ENCODE results near the gene EFCAB13. TPM values are rescaled to one million over a fixed set of nuclear protein-coding genes. Genes with fewer than 3 reads are reported as not detected.

EFCAB13 gene
- total RNA-seq, 1 donor from 2014 or later: 5.2 TPM

DNA sequence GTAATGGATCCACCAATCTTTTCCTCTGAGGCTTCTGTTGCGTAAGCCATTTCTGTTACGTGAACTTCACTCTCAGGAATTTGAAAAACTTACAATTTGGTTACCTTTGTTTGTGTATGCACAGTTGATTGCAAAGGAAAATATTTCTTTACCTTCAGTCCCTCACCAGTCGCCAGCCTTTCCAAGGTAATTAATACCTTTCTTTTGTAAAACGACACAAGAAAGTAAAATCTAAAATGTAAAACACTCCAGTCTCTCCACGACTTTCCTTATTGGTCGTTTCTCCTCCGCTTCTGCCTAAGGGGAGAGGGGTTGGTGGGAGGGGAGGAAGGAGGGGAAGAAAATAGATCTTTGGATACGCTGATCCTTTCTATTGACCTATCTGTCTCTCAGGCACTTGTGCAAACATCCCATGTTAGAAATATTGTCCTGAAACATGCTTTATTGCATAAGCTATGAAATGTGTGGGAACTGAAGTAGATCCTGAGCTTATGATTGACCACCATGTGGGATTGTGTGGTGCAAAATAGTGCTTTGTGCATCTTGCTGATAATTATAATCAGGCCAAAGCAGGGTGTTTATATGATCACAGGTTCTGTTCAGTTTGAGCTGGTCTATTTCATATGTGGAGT is 32.4 kb upstream of the EFCAB13 start:
- Histone ChIP-seq H3K36me3 (ENCODE audit: control insufficient read depth in 3 of 3, insufficient read depth in 3 of 3, low read length in 3 of 3) (peaks cover 0 to 2% (median 0%) of the 10 kb centered on the region in 3 donors), H3K9me3 (ENCODE audit: control insufficient read depth in 3 of 3, low read length in 3 of 3) (peaks cover 0 to 2% (median 0%) of the 10 kb centered on the region in 3 donors)

DNA sequence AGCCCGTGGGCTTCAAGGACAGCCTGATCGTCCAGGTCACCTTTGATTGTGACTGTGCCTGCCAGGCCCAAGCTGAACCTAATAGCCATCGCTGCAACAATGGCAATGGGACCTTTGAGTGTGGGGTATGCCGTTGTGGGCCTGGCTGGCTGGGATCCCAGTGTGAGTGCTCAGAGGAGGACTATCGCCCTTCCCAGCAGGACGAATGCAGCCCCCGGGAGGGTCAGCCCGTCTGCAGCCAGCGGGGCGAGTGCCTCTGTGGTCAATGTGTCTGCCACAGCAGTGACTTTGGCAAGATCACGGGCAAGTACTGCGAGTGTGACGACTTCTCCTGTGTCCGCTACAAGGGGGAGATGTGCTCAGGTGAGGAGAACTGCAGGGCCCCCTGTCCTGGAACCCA is 31.5 kb upstream of the EFCAB13 start:
- Histone ChIP-seq H3K27me3 (ENCODE audit: control insufficient read depth in 3 of 3, insufficient read depth in 3 of 3, low read length in 3 of 3) (peaks cover 0 to 10% (median 0%) of the 10 kb centered on the region in 3 donors), H3K4me1 (ENCODE audit: control insufficient read depth in 3 of 3, insufficient read depth in 3 of 3, low read length in 3 of 3) (peaks cover 8 to 12% (median 10%) of the 10 kb centered on the region in 3 donors), H3K9me3 (ENCODE audit: control insufficient read depth in 3 of 3, low read length in 3 of 3) (peaks cover 0 to 2% (median 0%) of the 10 kb centered on the region in 3 donors), H3K4me3 (ENCODE audit: low read length in 3 of 3) (no peak overlapping the region), H3K27ac (ENCODE audit: low read depth, low read length) (no peak overlapping the region), H3K9ac (ENCODE audit: low read depth in 1 of 3, low read length in 3 of 3) (no peak overlapping the region), H3K36me3 (ENCODE audit: control insufficient read depth in 3 of 3, insufficient read depth in 3 of 3, low read length in 3 of 3) (peaks cover 0 to 2% (median 0%) of the 10 kb centered on the region in 3 donors)

More for the DNA sequence above, 32.4 kb upstream of the EFCAB13 start:
- H3K4me3 ChIP-seq (ENCODE audit: low read length in 3 of 3): no peak overlapping the region
- H3K27me3 ChIP-seq (ENCODE audit: control insufficient read depth in 3 of 3, insufficient read depth in 3 of 3, low read length in 3 of 3): peaks cover 0 to 10% (median 0%) of the 10 kb centered on the region in 3 donors
- no peak overlapping the region for H3K9ac ChIP-seq (ENCODE audit: low read depth in 1 of 3, low read length in 3 of 3)
- no peak overlapping the region for H3K27ac ChIP-seq (ENCODE audit: low read depth, low read length)
- peaks cover 8 to 14% (median 12%) of the 10 kb centered on the region in 3 donors for H3K4me1 ChIP-seq (ENCODE audit: control insufficient read depth in 3 of 3, insufficient read depth in 3 of 3, low read length in 3 of 3)

DNA sequence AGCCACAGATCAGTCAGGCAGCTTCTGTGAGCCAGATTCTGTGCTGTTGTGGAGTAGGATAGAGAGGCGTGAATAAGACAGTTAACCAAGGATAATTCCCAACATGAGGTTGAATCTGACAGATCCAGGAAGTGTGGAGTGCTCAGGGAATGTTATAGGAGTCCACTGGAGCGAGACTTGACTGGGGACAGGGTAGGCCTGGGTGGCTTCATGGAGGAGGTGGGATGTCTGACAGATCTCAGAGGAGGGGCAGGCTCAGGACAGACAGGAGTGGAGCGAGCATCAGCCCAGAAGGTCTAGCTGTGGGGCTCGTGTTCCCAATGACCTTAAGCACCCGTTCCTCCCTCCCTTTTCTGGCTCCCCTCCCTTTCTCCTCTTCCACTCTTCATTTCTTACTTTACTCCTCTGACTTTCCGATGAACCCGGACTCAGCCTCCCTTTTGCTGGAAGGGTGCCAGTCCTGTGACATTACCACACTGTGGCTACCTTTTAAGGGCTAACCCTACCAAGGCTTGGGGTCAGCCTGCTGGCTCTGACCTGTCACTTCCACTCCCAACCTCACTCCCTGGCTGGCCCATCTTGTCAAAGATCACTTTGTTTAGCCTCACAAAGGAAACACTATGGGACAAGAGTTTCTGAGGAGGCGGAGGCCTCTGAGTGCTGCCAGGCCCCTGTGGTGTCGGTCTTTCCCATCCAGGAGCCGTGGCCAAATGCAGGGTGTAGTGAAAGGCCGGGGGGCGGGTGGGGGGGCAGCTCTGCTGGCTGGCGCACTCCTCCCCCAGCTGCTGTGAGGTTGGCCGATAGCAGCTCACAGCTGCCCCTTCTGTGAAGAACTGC is 28.5 kb upstream of the EFCAB13 start:
- Histone ChIP-seq H3K4me3 (ENCODE audit: low read length in 3 of 3) (no peak overlapping the region), H3K4me1 (ENCODE audit: control insufficient read depth in 3 of 3, insufficient read depth in 3 of 3, low read length in 3 of 3) (peaks cover 8 to 12% (median 9%) of the 10 kb centered on the region in 3 donors), H3K9me3 (ENCODE audit: control insufficient read depth in 3 of 3, low read length in 3 of 3) (peaks cover 0 to 2% (median 0%) of the 10 kb centered on the region in 3 donors), H3K9ac (ENCODE audit: low read depth in 1 of 3, low read length in 3 of 3) (no peak overlapping the region), H3K27ac (ENCODE audit: low read depth, low read length) (no peak overlapping the region), H3K36me3 (ENCODE audit: control insufficient read depth in 3 of 3, insufficient read depth in 3 of 3, low read length in 3 of 3) (peaks cover 0 to 3% (median 0%) of the 10 kb centered on the region in 3 donors), H3K27me3 (ENCODE audit: control insufficient read depth in 3 of 3, insufficient read depth in 3 of 3, low read length in 3 of 3) (peaks cover 0 to 10% (median 0%) of the 10 kb centered on the region in 3 donors)

DNA sequence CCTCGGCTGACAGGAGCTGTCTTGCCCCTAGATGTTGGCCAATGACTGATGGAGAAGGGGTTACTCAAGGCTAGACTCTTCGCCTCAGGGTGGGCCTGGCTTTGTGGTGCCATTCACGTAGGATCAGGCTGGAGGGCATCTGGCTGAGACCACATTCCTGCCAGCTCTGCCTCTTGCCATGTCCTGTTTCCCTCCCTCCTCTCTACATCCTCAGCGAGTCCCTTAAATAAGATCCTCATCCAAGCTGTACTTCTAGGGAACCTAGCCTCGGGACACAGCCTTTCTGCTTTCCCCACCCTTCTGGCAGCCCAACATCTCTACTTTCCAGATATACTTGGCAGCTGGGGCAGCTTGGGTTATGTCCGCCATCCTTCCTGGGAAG is 27.9 kb upstream of the EFCAB13 start:
- Histone ChIP-seq H3K27me3 (ENCODE audit: control insufficient read depth in 3 of 3, insufficient read depth in 3 of 3, low read length in 3 of 3) (peaks cover 0 to 10% (median 0%) of the 10 kb centered on the region in 3 donors), H3K36me3 (ENCODE audit: control insufficient read depth in 3 of 3, insufficient read depth in 3 of 3, low read length in 3 of 3) (peaks cover 0 to 3% (median 0%) of the 10 kb centered on the region in 3 donors), H3K4me3 (ENCODE audit: low read length in 3 of 3) (no peak overlapping the region), H3K27ac (ENCODE audit: low read depth, low read length) (no peak overlapping the region), H3K9ac (ENCODE audit: low read depth in 1 of 3, low read length in 3 of 3) (no peak overlapping the region), H3K4me1 (ENCODE audit: control insufficient read depth in 3 of 3, insufficient read depth in 3 of 3, low read length in 3 of 3) (peaks cover 8 to 12% (median 9%) of the 10 kb centered on the region in 3 donors), H3K9me3 (ENCODE audit: control insufficient read depth in 3 of 3, low read length in 3 of 3) (peaks cover 0 to 2% (median 0%) of the 10 kb centered on the region in 3 donors)

DNA sequence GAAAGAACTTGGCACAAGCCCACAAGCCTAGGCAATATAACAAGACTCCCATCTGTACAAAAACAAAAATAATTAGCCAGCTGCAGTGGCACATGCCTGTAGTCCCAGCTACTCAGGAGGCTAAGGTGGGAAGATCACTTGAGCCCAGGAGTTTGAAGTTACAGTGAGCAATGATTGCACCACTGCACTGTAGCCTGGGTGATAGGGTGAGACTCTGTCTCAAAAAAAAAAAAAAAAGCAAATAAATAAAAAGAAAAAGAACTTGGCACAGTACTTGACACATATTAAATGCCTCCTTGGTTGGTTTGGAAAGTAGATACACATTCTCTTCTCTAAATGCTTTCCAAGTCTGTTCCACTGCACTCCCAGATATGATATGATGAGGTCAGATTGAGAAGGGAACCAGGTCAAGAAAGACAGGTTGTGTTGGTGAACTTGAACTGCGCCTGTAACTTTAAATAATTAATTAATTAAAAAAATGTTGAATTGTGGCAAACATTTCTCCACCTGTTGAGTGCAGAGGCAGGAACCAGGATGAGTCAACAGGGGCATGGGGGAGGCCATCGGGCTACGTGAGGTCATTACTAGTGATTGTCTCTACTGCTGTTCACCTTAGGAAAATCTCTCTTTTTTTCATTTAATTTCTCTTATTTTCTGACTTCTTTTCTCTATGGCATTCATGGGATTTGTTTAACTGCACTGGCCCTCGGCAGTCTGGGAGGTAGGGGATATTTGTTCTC is 25.9 kb upstream of the EFCAB13 start:
- Histone ChIP-seq H3K27ac (ENCODE audit: low read depth, low read length) (no peak overlapping the region), H3K4me1 (ENCODE audit: control insufficient read depth in 3 of 3, insufficient read depth in 3 of 3, low read length in 3 of 3) (peaks cover 8 to 12% (median 9%) of the 10 kb centered on the region in 3 donors), H3K36me3 (ENCODE audit: control insufficient read depth in 3 of 3, insufficient read depth in 3 of 3, low read length in 3 of 3) (peaks cover 0 to 9% (median 2%) of the 10 kb centered on the region in 3 donors), H3K9ac (ENCODE audit: low read depth in 1 of 3, low read length in 3 of 3) (no peak overlapping the region), H3K4me3 (ENCODE audit: low read length in 3 of 3) (no peak overlapping the region), H3K27me3 (ENCODE audit: control insufficient read depth in 3 of 3, insufficient read depth in 3 of 3, low read length in 3 of 3) (peaks cover 0 to 10% (median 0%) of the 10 kb centered on the region in 3 donors), H3K9me3 (ENCODE audit: control insufficient read depth in 3 of 3, low read length in 3 of 3) (no peaks in the 10 kb centered on the region)

DNA sequence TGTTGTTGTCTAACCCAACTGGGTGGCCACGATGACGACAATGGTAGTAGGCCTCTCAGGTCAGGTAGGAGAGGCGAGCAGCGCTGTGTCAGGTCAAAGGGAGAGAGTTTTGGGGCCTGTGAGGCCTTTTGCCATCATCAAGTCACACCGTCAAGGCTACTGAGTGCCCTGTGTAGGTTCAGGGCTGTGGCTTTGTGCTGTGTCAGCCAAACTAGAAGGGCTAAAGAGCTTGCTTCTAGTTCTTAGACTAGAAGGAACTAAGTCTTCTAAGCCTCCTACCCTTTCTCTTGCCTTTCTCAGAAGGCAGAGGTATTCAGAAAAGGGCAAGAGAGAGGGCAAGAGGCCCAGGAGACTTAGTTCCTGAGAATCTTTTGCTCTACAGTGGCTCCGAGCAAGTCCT is 25.0 kb upstream of the EFCAB13 start:
- H3K9ac ChIP-seq (ENCODE audit: low read depth in 1 of 3, low read length in 3 of 3): no peak overlapping the region
- no peak overlapping the region for H3K4me3 ChIP-seq (ENCODE audit: low read length in 3 of 3)
- peaks cover 8 to 12% (median 9%) of the 10 kb centered on the region in 3 donors for H3K4me1 ChIP-seq (ENCODE audit: control insufficient read depth in 3 of 3, insufficient read depth in 3 of 3, low read length in 3 of 3)
- H3K9me3 ChIP-seq (ENCODE audit: control insufficient read depth in 3 of 3, low read length in 3 of 3): no peaks in the 10 kb centered on the region
- peaks cover 0 to 9% (median 2%) of the 10 kb centered on the region in 3 donors for H3K36me3 ChIP-seq (ENCODE audit: control insufficient read depth in 3 of 3, insufficient read depth in 3 of 3, low read length in 3 of 3)
- H3K27me3 ChIP-seq (ENCODE audit: control insufficient read depth in 3 of 3, insufficient read depth in 3 of 3, low read length in 3 of 3): peaks cover 0 to 10% (median 0%) of the 10 kb centered on the region in 3 donors
- H3K27ac ChIP-seq (ENCODE audit: low read depth, low read length): no peak overlapping the region

- no peak overlapping the region for H3K9ac ChIP-seq (ENCODE audit: low read depth in 1 of 3, low read length in 3 of 3)
- no peak overlapping the region for H3K27ac ChIP-seq (ENCODE audit: low read depth, low read length)
- H3K36me3 ChIP-seq (ENCODE audit: control insufficient read depth in 3 of 3, insufficient read depth in 3 of 3, low read length in 3 of 3): peaks cover 0 to 9% (median 2%) of the 10 kb centered on the region in 3 donors
- no peak overlapping the region for H3K4me3 ChIP-seq (ENCODE audit: low read length in 3 of 3)
- H3K27me3 ChIP-seq (ENCODE audit: control insufficient read depth in 3 of 3, insufficient read depth in 3 of 3, low read length in 3 of 3): peaks cover 0 to 8% (median 0%) of the 10 kb centered on the region in 3 donors
- H3K4me1 ChIP-seq (ENCODE audit: control insufficient read depth in 3 of 3, insufficient read depth in 3 of 3, low read length in 3 of 3): peaks cover 7 to 8% (median 8%) of the 10 kb centered on the region in 3 donors
- no peaks in the 10 kb centered on the region for H3K9me3 ChIP-seq (ENCODE audit: control insufficient read depth in 3 of 3, low read length in 3 of 3)
Observed at GRCh38 chr17:47299239-47299910, 24.4 kb upstream of the EFCAB13 start.

GRCh38 chr17:47300718-47301117 is 23.0 kb upstream of the EFCAB13 start:
- Histone ChIP-seq H3K4me3 (ENCODE audit: low read length in 3 of 3) (no peak overlapping the region), H3K27me3 (ENCODE audit: control insufficient read depth in 3 of 3, insufficient read depth in 3 of 3, low read length in 3 of 3) (no peaks in the 10 kb centered on the region), H3K9me3 (ENCODE audit: control insufficient read depth in 3 of 3, low read length in 3 of 3) (no peaks in the 10 kb centered on the region), H3K9ac (ENCODE audit: low read depth in 1 of 3, low read length in 3 of 3) (no peak overlapping the region), H3K4me1 (ENCODE audit: control insufficient read depth in 3 of 3, insufficient read depth in 3 of 3, low read length in 3 of 3) (peaks cover 0 to 4% (median 0%) of the 10 kb centered on the region in 3 donors), H3K27ac (ENCODE audit: low read depth, low read length) (no peak overlapping the region), H3K36me3 (ENCODE audit: control insufficient read depth in 3 of 3, insufficient read depth in 3 of 3, low read length in 3 of 3) (peaks cover 0 to 9% (median 2%) of the 10 kb centered on the region in 3 donors)

DNA sequence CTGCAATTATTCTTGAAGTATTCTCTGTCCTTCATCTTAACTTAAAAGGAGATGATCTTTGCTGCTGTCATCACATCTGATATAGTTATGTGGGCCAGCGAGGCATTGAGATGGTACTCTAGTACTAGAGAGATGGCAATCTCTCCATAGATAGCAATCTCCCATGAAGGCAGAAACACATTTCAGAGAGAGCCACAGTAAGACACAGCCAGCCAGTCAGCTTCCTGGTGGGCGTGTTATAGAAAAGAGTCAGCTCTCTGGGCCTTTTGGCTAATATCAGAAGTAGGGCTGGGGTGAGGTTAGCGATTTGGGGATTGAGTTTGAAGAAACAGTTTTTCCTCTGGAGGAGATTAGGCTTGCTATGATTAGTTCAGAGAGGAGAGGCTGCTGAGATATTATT is 22.6 kb upstream of the EFCAB13 start:
- Histone ChIP-seq H3K36me3 (ENCODE audit: control insufficient read depth in 3 of 3, insufficient read depth in 3 of 3, low read length in 3 of 3) (peaks cover 0 to 9% (median 2%) of the 10 kb centered on the region in 3 donors), H3K27ac (ENCODE audit: low read depth, low read length) (no peak overlapping the region), H3K4me1 (ENCODE audit: control insufficient read depth in 3 of 3, insufficient read depth in 3 of 3, low read length in 3 of 3) (peaks cover 0 to 4% (median 0%) of the 10 kb centered on the region in 3 donors), H3K27me3 (ENCODE audit: control insufficient read depth in 3 of 3, insufficient read depth in 3 of 3, low read length in 3 of 3) (no peaks in the 10 kb centered on the region), H3K9ac (ENCODE audit: low read depth in 1 of 3, low read length in 3 of 3) (no peak overlapping the region), H3K9me3 (ENCODE audit: control insufficient read depth in 3 of 3, low read length in 3 of 3) (no peaks in the 10 kb centered on the region), H3K4me3 (ENCODE audit: low read length in 3 of 3) (no peak overlapping the region)
